ENCODE measurements around the gene TCHP.
"Not testable (repeated sequence)": the region's sequence is repeated elsewhere in the genome, so short reads cannot be mapped to it uniquely, and the experiment has no call there.

Gene TCHP

GRCh38 chr12:109910969-109911348 lies 10.9 kb downstream of the TCHP start:
- no peak for DNase-seq

- no peak for DNase-seq
Observed at GRCh38 chr12:109912855-109913321, 12.8 kb downstream of the TCHP start.

DNA sequence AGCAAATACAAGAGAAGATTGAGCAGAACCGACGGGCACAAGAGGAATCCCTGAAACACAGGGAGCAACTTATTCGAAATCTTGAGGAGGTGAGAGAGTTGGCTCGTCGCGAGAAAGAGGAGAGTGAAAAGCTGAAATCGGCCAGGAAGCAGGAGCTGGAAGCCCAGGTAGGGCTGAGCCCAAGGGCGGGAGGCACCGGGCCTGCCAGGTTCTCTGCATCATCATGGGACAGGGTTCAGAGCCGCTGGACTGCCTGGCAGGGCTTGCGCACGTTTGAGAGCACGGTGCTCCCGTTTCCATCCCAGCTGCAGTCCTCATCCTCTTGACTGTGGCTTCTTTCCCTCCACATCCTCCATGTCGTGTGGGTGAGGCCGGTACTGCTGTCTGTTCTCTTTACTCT lies 14.4 kb downstream of the TCHP start:
- no peak for DNase-seq

DNA sequence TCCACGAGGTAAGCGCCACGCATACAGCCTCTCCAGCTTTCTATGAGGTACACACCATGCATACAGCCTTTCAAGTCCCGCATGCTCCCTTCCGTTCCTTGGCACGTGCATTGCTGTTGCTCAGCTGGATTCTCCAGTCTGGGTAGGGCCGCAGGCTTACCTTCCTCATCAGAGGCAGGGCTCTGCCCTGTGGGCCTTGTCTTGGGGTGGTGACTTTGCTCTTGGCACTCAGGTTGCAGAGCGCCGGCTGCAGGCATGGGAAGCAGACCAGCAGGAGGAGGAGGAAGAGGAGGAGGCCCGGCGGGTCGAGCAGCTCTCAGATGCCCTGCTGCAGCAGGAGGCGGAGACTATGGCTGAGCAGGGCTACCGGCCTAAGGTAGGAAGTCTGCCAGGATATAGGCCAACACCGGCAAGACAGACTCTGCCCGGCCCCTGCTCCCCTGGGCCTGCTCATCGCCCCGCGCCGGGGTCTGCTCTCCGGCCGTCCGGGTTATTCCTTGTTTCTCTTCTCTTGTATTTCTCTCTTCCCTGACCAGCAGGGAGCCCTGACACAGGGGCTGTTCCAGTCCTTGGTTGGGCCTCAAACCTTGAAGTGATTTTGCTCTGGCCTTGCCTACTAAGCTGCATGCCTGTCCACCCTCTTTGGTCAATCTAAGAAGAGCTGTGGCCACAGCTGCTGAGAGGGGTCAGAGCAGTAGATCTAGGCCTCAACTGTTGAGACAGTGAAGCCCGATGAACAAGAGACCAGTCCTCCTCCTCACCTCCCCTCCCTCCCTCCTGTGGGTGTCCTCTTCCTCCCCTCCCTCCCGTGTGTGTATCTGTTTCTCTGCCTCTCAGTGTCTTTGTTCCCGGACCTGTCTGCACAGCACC lies 15.3 kb downstream of the TCHP start:
- DNase-seq: no peak

DNA sequence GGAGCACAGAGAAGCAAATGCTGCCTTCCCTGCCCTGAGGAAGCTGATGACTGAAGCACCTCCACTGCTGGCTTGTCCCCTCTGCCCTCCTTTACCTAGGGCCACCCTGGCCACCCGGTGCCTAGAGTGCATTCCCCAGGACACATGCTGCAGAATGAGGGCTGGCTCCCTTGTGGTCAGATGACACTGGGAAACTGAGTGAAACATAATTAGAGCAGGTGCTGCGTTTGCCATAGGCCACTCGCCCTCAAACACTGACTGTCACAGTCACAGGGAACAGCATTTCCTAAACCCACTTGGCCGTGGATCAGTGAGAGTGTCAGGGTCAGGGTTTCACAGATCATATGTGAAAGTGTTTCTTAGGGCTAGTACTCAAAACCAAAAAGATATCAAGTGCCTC lies 16.0 kb downstream of the TCHP start:
- no peak for DNase-seq

DNA sequence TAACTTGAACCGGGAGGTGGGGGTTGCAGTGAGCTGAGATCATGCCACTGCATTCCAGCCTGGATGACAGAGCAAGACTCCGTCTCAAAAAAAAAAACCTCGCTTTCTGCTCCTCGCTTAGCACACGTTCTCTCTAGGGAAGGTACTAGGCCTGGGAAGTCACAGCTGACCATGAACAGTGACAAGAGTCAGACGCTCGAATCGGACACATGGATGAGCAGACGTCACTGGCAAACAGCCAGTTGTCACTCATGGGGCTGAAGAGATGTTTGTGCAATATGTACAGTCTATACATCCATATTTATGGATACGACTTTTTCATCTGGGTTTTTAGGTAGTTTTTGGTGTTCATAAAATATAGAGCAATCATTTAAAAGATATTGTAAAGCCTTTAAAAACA lies 19.4 kb downstream of the TCHP start:
- DNase-seq: no peak

GRCh38 chr12:109920261-109920780 lies 20.2 kb downstream of the TCHP start:
- no peak for DNase-seq

GRCh38 chr12:109921982-109922381 lies 21.9 kb downstream of the TCHP start:
- no peak for DNase-seq

DNA sequence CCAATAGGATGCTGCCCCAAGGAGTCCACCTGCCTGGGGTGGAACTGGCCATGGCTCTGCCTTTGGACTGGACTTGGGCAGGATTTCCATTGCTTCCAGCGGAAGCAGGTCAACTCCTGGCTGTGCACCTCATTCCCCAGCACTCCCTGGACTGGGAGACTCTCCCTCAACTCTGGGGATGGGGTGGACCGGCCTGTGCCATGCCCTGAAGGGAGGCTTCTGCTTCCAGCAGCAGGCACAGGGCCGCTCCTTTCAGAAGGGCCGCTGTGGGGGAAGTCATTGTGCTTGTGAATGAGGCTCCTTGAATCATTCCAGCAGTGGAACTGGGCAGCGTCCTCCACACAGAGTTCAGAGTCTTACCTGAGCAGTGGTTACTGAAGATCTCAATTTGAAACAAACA lies 23.0 kb downstream of the TCHP start:
- DNase-seq: no peak

GRCh38 chr12:109923481-109924245 lies 23.6 kb downstream of the TCHP start:
- no peak for DNase-seq

DNA sequence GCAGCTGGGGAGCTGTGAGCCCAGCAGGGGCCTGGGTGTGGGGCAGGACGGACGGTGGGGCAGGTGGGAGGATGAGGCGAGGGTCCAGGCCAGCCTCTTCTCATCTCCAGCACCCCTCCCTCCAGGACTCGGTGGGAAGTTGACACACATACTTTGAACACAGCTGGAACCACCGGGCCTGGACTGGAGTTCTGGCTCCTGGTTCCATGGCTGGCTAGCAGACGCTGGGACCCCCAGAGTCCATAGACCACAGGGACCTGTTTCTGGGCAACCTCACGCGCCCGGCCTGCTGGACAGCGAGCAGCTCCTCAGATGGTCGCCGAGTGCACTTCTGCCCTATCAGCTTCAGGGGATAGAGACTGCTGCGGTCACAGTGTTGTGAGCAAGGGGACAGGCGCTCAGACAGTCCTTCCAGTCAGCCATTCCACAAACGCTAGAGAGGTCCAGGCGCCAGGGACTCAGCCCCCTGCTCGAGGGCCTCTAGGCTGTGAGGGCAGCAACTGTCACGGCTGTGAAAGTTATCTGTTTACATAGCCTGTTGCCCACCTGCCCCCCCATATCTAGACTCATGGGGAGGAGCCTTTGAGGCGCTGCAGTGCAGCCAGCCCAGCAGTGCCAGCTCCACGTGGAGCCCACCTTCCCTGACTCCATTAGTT lies 25.2 kb downstream of the TCHP start:
- no peak for DNase-seq

DNA sequence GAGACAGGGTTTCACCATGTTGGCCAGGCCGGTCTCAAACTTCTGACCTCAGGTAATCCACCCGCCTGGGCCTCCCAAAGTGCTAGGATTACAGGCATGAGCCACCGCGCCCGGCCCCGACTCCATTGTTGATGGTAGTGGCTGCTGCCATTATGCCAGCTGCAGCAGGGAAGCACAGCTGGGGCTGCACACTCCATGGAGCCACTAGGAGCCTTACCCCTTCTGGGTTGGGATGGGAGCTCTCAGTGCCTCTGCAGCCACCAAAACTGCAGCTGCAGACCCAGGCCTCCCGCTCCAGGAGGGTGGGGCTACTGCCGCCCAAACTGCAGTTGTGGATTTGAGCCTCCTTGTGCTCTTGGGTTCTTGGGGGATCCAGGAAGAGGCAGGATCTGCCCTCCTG lies 25.9 kb downstream of the TCHP start:
- no peak for DNase-seq

- DNase-seq: no peak
Observed at GRCh38 chr12:109926488-109927210, 26.6 kb downstream of the TCHP start.

GRCh38 chr12:109927622-109928021 lies 27.5 kb downstream of the TCHP start:
- no peak for DNase-seq

DNA sequence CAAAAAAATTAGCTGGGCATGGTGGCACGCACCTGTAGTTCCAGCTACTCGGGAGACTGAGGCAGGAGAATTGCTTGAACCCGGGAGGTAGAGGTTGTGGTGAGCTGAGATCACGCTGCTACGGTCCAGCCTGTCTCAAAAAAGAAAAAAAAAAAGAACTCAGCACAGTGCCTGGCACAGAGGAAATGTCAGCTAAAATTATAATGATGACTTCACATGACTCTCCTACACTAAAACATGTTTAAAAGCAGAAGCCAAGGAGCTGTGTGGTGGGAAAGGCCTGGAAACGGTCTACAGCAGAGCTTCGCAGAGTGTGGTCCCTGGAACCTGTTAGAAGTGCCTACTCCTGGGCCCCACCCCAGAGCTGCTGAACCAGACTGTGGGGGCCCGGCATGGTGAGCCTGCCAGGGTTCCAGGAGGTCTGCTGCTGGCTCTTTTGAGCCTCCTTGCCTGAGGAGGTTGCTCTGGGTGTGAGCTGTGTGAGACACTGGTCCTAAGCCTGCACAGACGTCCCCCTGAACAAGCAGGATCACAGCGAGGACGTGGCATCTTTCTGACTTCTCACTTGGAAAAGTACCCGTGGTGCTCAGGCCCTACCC lies 28.1 kb downstream of the TCHP start:
- no peak for DNase-seq

GRCh38 chr12:109929326-109929725 lies 29.3 kb downstream of the TCHP start:
- not testable (repeated sequence) for DNase-seq

- DNase-seq: no peak
Observed at GRCh38 chr12:109930028-109930800, 30.1 kb downstream of the TCHP start.

- DNase-seq: no peak
Observed at GRCh38 chr12:109931143-109931542, 31.1 kb downstream of the TCHP start.

GRCh38 chr12:109932878-109933503 lies 32.9 kb downstream of the TCHP start:
- no peak for DNase-seq

DNA sequence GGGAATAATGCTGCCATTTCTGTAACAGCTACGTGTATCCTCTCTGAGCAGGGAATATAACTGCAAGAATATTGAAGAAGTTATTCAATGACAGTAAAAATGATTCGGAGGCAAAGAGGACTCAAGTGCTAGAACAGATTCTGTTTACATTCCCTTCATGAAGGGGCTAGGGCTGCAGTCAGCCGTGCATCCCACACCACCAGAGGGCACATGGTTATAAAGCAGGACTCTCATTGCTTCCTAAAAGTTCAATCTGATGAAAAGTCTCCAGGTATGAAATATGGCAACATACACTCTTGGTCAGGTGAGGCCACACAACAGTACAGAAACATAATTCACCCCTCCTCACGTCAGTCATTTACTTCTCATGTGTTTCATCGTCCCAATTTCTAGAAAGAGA lies 34.0 kb downstream of the TCHP start:
- DNase-seq: no peak

DNA sequence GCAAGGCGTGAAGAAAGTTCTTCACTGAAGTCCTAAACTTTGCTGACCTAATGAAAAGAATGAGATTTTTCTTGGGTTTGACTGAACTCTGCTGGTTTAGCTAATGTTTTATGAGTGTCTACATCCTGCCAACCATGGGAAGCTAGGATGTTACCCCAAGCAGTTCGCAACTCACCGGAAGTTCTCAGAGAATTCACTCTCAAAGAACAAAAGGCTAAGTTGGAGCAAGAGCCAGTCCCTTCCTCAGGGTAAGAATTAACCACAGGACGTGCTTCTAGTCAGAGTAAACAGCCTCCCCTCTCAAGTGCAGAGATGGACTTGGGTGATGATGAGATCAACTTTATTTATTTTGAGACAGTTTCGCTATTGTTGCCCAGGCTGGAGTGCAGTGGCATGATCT lies 37.3 kb downstream of the TCHP start:
- no peak for DNase-seq
